Heart left ventricle (tissue), 16 donors: Measurements from ENCODE around the gene APOE. TPM values are rescaled to one million over a fixed set of nuclear protein-coding genes. Genes with fewer than 3 reads are reported as not detected.
"Not testable (repeated sequence)": the region's sequence is repeated elsewhere in the genome, so short reads cannot be mapped to it uniquely, and the experiment has no call there.

ENCODE experiments used
- ATAC-seq, 4 donors: fragments of 200-7000 bp; cut with Tn5 transposase; one replicate each; pipeline ENCODE4 v1.9.1; 2020 to 2022; ENCODE audit warnings: moderate library complexity in 4 of 4, mild to moderate bottlenecking in 3 of 4, moderate number of reproducible peaks in 1 of 4
- DNase-seq, 5 donors: peaks; one replicate each; pipeline ENCODE4 v3.0.0-alpha.2; 2020
- H3K27ac ChIP-seq, 12 donors: fragments of 200-600 bp; sonication (generic) in 4 of 12; one replicate each; pipeline versions ENCODE4 v1.5.0 to v1.8.0; 2016 to 2022; ENCODE audit warnings: mild to moderate bottlenecking in 2 of 12
- H3K27me3 ChIP-seq, 9 donors: fragments of 200-600 bp; sonication (generic) in 2 of 9; one replicate each; pipeline versions ENCODE4 v1.5.1 to v1.8.0; 2016 to 2022; ENCODE audit warnings: mild to moderate bottlenecking in 3 of 9
- H3K36me3 ChIP-seq, 9 donors: fragments of 200-600 bp; sonication (generic) in 2 of 9; one replicate each; pipeline versions ENCODE4 v1.5.0 to v1.8.0; 2018 to 2022; ENCODE audit warnings: mild to moderate bottlenecking in 2 of 9
- H3K4me1 ChIP-seq, 12 donors: fragments of 200-600 bp; sonication (generic) in 4 of 12; one replicate each; pipeline versions ENCODE4 v1.5.0 to v1.8.0; 2016 to 2022; ENCODE audit warnings: mild to moderate bottlenecking in 3 of 12
- H3K4me3 ChIP-seq, 12 donors: fragments of 200-600 bp; sonication (generic) in 4 of 12; one replicate each; pipeline versions ENCODE4 v1.5.0 to v1.8.0; 2017 to 2022; ENCODE audit warnings: mild to moderate bottlenecking in 9 of 12, moderate library complexity in 4 of 12
- H3K9me3 ChIP-seq, 12 donors: fragments of 200-600 bp; sonication (generic) in 4 of 12; one replicate each; pipeline versions ENCODE4 v1.5.0 to v1.8.0; 2016 to 2022; ENCODE audit warnings: mild to moderate bottlenecking in 1 of 12
- POLR2A ChIP-seq, 2 donors: fragments of 450-650 bp; IDR thresholded peaks; one replicate each; pipeline ENCODE4 v1.6.1; 2017; ENCODE audit warnings: antibody characterized with exemption in 2 of 2, mild to moderate bottlenecking in 2 of 2, moderate library complexity in 2 of 2
- WGBS, 4 donors: extraction: QIAGEN DNeasy Blood & Tissue Kit in 2 of 4; methylation state at CpG; one replicate each; pipeline versions ENCODE4 v1.1.5 to v1.1.7; 2013 to 2018; 5-methylcytosine and 5-hydroxymethylcytosine counted together
- intact Hi-C, 10 donors: fragments of 100-400 bp; cut with DNase I; formaldehyde crosslinking; loops; one replicate each; pipeline versions ENCODE4 v1.11.1 to v1.14.2; 2022
- polyA plus RNA-seq, 2 donors: library from polyadenylated mRNA; stranded (reverse); fragments of 200-250 nt; gene quantifications; one replicate each; pipeline ENCODE4 v1.2.3, GENCODE V29; 2013
- total RNA-seq, 9 donors: library from RNA; depleted of rRNA in 2 of 9; stranded (reverse); fragments of >200 nt in 2 of 9; fragmentation: NEBNext Ultra II Directional in 3 of 9; extraction: Animal tissue kit (Norgen Biotek cat#: 25700) in 3 of 9; gene quantifications; one replicate each; pipeline versions ENCODE4 v1.1.0 to v1.2.4, GENCODE V29; 2016 to 2023
- TF ChIP-seq, protein P1 (sequence below), 12 donors: fragments of 200-600 bp; sonication (generic) in 4 of 12; IDR thresholded peaks; one replicate each; pipeline versions ENCODE4 v1.5.0 to v1.8.0; 2018 to 2022; ENCODE audit warnings: antibody characterized with exemption in 12 of 12, mild to moderate bottlenecking in 5 of 12
- donor health status: ischemic (EF 13 %, LVEDD 7.1; RV severe dilation, severe dysfunction).
- donor health status: healthy with polysubstance abuse.
- donor health status: DM: no; HTN: yes; CAD: no.
- donor health status: DM: no; HTN: no; CAD: no.
- donor health status: ischemic (EF 25% LVEDD 6.9; RV normal size, moderate dysfunction).
- donor health status: ischemic (EF 25% LVEDD 5.7; RV mildly dilated, moderate dysfunction).
- donor health status: healthy.
- donor health status: DM: yes; HTN: yes; CAD: no.
- donor health status: ischemic (EF 35%, LVEDD 5.7; RV mildly dilated, moderate dysfunction).
- donor health status: nonischemic (EF 11% LVEDD 7.7; RV severe dilation, severe dysfunction).
- donor health status: DM: yes; HTN: yes; CAD: no.
- donor health status: PGD.
- donor health status: ischemic (EF 29% LVEDD 5.4; RV normal size, mild dysfunction).
- donor health status: nonischemic (EF 23%, LVEDD 6.1; RV moderate dilation, normal function).

Gene APOE
- total and polyA plus RNA-seq, 11 donors, result 4.1 to 149 (median 33.2) TPM

DNA sequence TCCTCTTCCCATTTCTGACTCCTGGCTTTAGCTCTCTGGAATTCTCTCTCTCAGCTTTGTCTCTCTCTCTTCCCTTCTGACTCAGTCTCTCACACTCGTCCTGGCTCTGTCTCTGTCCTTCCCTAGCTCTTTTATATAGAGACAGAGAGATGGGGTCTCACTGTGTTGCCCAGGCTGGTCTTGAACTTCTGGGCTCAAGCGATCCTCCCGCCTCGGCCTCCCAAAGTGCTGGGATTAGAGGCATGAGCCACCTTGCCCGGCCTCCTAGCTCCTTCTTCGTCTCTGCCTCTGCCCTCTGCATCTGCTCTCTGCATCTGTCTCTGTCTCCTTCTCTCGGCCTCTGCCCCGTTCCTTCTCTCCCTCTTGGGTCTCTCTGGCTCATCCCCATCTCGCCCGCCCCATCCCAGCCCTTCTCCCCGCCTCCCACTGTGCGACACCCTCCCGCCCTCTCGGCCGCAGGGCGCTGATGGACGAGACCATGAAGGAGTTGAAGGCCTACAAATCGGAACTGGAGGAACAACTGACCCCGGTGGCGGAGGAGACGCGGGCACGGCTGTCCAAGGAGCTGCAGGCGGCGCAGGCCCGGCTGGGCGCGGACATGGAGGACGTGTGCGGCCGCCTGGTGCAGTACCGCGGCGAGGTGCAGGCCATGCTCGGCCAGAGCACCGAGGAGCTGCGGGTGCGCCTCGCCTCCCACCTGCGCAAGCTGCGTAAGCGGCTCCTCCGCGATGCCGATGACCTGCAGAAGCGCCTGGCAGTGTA, 2.7 kb downstream of the APOE start:
- Histone ChIP-seq H3K27me3 (peaks cover 0 to 34% (median 15%) of the 10 kb centered on the region in 9 donors), H3K4me1 (peaks cover 0 to 36% (median 12%) of the 10 kb centered on the region in 12 donors), H3K4me3 (no peak overlapping the region), H3K27ac (no peak overlapping the region), H3K36me3 (peaks cover 0 to 3% (median 0%) of the 10 kb centered on the region in 9 donors), H3K9me3 (no peaks in the 10 kb centered on the region)
- intact Hi-C loops, result loop anchor here in 6 of 10 donors (10.0 kb wide), 4 partner anchors 137 to 437 kb away; partner anchors contain the start of gene KLC3 (in 1 of the 6)
- TF ChIP-seq, protein P1, sequence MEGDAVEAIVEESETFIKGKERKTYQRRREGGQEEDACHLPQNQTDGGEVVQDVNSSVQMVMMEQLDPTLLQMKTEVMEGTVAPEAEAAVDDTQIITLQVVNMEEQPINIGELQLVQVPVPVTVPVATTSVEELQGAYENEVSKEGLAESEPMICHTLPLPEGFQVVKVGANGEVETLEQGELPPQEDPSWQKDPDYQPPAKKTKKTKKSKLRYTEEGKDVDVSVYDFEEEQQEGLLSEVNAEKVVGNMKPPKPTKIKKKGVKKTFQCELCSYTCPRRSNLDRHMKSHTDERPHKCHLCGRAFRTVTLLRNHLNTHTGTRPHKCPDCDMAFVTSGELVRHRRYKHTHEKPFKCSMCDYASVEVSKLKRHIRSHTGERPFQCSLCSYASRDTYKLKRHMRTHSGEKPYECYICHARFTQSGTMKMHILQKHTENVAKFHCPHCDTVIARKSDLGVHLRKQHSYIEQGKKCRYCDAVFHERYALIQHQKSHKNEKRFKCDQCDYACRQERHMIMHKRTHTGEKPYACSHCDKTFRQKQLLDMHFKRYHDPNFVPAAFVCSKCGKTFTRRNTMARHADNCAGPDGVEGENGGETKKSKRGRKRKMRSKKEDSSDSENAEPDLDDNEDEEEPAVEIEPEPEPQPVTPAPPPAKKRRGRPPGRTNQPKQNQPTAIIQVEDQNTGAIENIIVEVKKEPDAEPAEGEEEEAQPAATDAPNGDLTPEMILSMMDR (IDR thresholded peaks at IDR 0.05), result no peak
- TF ChIP-seq POLR2A (IDR thresholded peaks at IDR 0.05), result no peak
- 95 to 96% (median 95%) methylated on average over 42 to 46 of the region's 46 CpGs for WGBS, 4 donors
- no peak for ATAC-seq
- DNase-seq, result no peak

- ATAC-seq (no peak), DNase-seq (no peak)
- no peaks in the 10 kb centered on the region for H3K9me3 ChIP-seq
- no peak overlapping the region for H3K4me3 ChIP-seq
- H3K36me3 ChIP-seq, result no peaks in the 10 kb centered on the region
- TF ChIP-seq POLR2A (IDR thresholded peaks at IDR 0.05), result no peak
- TF ChIP-seq, protein P1 (IDR thresholded peaks at IDR 0.05), result no peak
- no peak overlapping the region for H3K27ac ChIP-seq
- peaks cover 0 to 34% (median 15%) of the 10 kb centered on the region in 9 donors for H3K27me3 ChIP-seq
- H3K4me1 ChIP-seq, result peaks cover 0 to 37% (median 9%) of the 10 kb centered on the region in 12 donors
- intact Hi-C loops, result loop anchor here in 6 of 10 donors (10.0 kb wide), 4 partner anchors 136 to 436 kb away; partner anchors contain the start of gene KLC3 (in 1 of the 6)
- 95 to 98% (median 96%) methylated on average over 41 to 44 of the region's 44 CpGs for WGBS, 4 donors
Observed at GRCh38 chr19:44908836-44909261, 3.3 kb downstream of the APOE start.

DNA sequence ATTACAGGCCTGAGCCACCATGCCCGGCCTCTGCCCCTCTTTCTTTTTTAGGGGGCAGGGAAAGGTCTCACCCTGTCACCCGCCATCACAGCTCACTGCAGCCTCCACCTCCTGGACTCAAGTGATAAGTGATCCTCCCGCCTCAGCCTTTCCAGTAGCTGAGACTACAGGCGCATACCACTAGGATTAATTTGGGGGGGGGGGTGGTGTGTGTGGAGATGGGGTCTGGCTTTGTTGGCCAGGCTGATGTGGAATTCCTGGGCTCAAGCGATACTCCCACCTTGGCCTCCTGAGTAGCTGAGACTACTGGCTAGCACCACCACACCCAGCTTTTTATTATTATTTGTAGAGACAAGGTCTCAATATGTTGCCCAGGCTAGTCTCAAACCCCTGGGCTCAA, 4.2 kb downstream of the APOE start:
- no peak overlapping the region for H3K4me3 ChIP-seq
- DNase-seq (no peak), ATAC-seq (no peak)
- intact Hi-C loops, result loop anchor here in 6 of 10 donors (10.0 kb wide), 4 partner anchors 135 to 435 kb away; partner anchors contain the start of gene KLC3 (in 1 of the 6)
- peak overlapping the region in 2 of 12 donors; percentile 1 to 13 for H3K27ac ChIP-seq
- TF ChIP-seq, protein P1 (IDR thresholded peaks at IDR 0.05), result no peak
- TF ChIP-seq POLR2A (IDR thresholded peaks at IDR 0.05), result no peak
- WGBS, 4 donors, result 82 to 86% (median 85%) methylated on average over 5 of the region's 5 CpGs
- peaks cover 0 to 31% (median 15%) of the 10 kb centered on the region in 9 donors for H3K27me3 ChIP-seq
- H3K9me3 ChIP-seq, result no peaks in the 10 kb centered on the region
- H3K36me3 ChIP-seq, result no peaks in the 10 kb centered on the region
- peaks cover 0 to 46% (median 8%) of the 10 kb centered on the region in 12 donors for H3K4me1 ChIP-seq

DNA sequence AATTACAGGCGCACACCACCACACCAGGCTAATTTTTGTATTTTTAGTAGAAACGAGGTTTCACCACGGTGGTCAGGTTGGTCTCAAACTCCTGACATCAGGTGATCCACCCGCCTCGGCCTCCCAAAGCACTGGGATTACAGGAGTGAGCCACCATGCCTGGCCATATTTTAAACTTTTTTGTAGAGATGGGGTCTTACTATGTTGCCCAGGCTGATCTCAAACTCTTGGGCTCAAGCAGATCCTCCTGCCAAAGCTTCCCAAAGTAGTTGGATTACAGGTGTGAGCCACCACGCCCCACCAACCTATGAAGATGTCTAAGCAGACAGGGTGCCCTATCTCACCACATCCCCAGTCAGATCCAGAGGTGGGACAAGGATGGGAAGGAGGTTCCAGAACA, 6.3 kb downstream of the APOE start:
- H3K4me3 ChIP-seq, H3K27me3 ChIP-seq, H3K27ac ChIP-seq, DNase-seq, ATAC-seq, H3K9me3 ChIP-seq, H3K36me3 ChIP-seq, intact Hi-C loops: not testable (repeated sequence)
- H3K4me1 ChIP-seq, result peaks cover 0 to 37% (median 8%) of the 10 kb centered on the region in 12 donors
- 87 to 93% (median 90%) methylated on average over 6 of the region's 6 CpGs for WGBS, 4 donors
